Measurements from ENCODE around the gene OLR1.

The OLR1 gene

DNA sequence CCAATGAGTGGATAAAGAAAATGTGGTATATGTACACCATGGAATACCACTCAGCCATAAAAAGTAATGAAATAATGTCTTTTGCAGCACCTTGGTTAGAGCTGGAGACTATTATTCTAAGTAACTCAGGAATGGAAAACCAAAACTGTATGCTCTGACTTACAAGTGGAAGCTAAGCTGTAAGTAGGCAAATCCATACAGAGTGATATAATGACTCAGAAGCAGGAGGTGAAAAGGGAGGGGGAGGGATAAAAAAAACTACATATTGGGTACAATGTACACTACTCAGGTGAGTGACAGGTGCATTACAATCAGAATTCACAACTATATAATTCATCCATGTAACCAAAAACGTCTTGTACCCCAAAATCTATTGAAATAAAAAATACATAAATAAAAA lies 58.0 kb downstream of the OLR1 start:
- TF ChIP-seq POLR2AphosphoS5 (IDR thresholded peaks at IDR 0.05; ENCODE audit: low read depth, low read length), result no peak
- no peak for TF ChIP-seq POLR2A (IDR thresholded peaks at IDR 0.05; ENCODE audit: low read depth, low read length)
- no peak for FAIRE-seq
- DNase-seq (ENCODE audit: insufficient read length), result no peak

DNA sequence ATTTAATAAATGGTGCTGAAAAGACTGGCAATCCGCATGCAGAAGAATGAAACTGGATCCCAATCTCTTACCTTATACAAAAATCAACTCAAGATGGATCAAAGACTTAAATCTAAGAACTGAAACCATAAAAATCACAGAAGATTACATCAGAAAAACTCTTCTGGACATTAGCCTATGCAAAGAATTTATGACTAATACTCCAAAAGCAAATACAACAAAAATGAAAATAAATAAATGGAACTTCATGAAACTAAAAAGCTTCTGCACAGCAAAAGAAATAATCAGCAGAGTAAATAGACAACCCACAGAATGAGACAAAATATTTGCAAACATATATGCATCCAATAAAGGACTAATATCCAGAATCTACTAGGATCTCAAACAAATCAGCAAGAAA lies 58.9 kb downstream of the OLR1 start:
- DNase-seq (ENCODE audit: insufficient read length), result no peak
- TF ChIP-seq POLR2A (IDR thresholded peaks at IDR 0.05; ENCODE audit: low read depth, low read length) (no peak), POLR2AphosphoS5 (IDR thresholded peaks at IDR 0.05; ENCODE audit: low read depth, low read length) (no peak), TAF1 (IDR thresholded peaks at IDR 0.05; ENCODE audit: borderline replicate concordance, low read depth, low read length) (no peak)
- FAIRE-seq, result no peak

DNA sequence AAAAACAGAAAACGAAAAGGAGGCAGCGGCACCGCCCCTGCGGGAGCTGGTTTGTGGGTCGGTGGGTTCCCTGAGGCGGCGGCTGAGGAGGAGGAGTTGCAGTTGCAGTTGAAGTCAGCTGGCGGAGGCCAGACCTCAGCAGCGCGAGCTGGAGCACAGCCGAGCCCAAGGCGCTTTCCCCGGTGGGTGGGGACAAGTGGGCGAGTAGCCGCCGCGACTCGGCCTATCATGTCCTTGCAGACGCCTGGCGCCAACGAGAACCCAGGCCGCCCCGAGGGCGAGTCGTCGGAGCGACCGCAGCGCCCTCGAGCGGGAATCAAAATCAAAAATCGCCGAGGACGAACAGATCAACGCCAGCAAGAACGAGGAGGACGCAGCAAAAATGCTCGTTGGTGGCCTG lies 60.5 kb downstream of the OLR1 start:
- DNase-seq (ENCODE audit: insufficient read length) (no peak), FAIRE-seq (no peak)
- TF ChIP-seq TAF1 (IDR thresholded peaks at IDR 0.05; ENCODE audit: borderline replicate concordance, low read depth, low read length) (no peak), POLR2AphosphoS5 (IDR thresholded peaks at IDR 0.05; ENCODE audit: low read depth, low read length) (no peak), POLR2A (IDR thresholded peaks at IDR 0.05; ENCODE audit: low read depth, low read length) (no peak)

DNA sequence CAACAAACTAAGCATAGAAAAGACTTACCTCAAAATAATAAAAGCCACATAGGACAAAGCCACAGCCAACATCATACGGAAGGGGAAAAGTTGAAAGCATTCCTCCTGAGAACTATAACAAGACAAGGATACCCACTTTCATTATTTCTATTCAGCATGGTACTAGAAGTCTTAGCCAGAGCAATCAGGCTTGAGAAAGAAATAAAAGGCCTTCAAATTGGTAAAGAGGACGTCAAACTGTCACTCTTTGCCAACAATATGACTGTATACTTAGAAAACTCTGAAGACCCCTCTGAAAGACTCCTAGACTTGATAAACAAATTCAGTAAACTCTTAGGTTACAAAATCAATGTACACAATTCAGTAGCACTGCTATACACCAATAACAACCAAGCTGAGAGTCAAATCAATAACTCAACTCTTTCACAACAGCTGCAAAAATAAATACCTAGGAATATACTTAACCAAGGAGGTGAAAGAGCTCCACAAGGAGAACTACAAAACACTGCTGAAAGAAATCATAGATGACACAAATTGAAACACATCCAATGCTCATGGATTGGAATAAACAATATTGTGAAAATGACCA lies 61.6 kb downstream of the OLR1 start:
- FAIRE-seq (no peak), DNase-seq (ENCODE audit: insufficient read length) (no peak)
- TF ChIP-seq POLR2AphosphoS5 (IDR thresholded peaks at IDR 0.05; ENCODE audit: low read depth, low read length) (no peak), TAF1 (IDR thresholded peaks at IDR 0.05; ENCODE audit: borderline replicate concordance, low read depth, low read length) (no peak), POLR2A (IDR thresholded peaks at IDR 0.05; ENCODE audit: low read depth, low read length) (no peak)

Measured in GM12892 (cell line).